DMS79 treated with DMSO at 0.1 percent for 48 hours (cell line): ENCODE results near the gene CTNNA2.

Source experiments
- DNase-seq: peaks from one replicate; lab custom pipeline; 2025; lab: John Stamatoyannopoulos, UW

Gene CTNNA2

GRCh38 chr2:80490964-80491363, 978.1 kb downstream of the CTNNA2 start:
- no peak for DNase-seq

- no peak for DNase-seq
These were observed 983.5 kb downstream of the CTNNA2 start for GRCh38 chr2:80496346-80496745.

- DNase-seq: no peak
These were observed 983.9 kb downstream of the CTNNA2 start for GRCh38 chr2:80496775-80497174.

GRCh38 chr2:80499095-80499494, 986.2 kb downstream of the CTNNA2 start:
- no peak for DNase-seq

GRCh38 chr2:80501874-80502624, 989.2 kb downstream of the CTNNA2 start:
- DNase-seq: no peak

GRCh38 chr2:80506563-80506962, 993.7 kb downstream of the CTNNA2 start:
- no peak for DNase-seq

GRCh38 chr2:80510716-80511115, 997.9 kb downstream of the CTNNA2 start:
- no peak for DNase-seq

GRCh38 chr2:80515964-80516363, 1003.1 kb downstream of the CTNNA2 start:
- no peak for DNase-seq

GRCh38 chr2:80517316-80517715, 1004.5 kb downstream of the CTNNA2 start:
- no peak for DNase-seq

GRCh38 chr2:80519121-80519643, 1006.3 kb downstream of the CTNNA2 start:
- no peak for DNase-seq

- no peak for DNase-seq
These were observed 1006.9 kb downstream of the CTNNA2 start for GRCh38 chr2:80519699-80520291.

- no peak for DNase-seq
These were observed 1012.3 kb downstream of the CTNNA2 start for GRCh38 chr2:80525152-80525551.

GRCh38 chr2:80527119-80527518, 1014.3 kb downstream of the CTNNA2 start:
- DNase-seq: no peak

- DNase-seq: no peak
These were observed 1016.8 kb downstream of the CTNNA2 start for GRCh38 chr2:80529466-80530165.

- no peak for DNase-seq
These were observed 1017.7 kb downstream of the CTNNA2 start for GRCh38 chr2:80530442-80531064.

GRCh38 chr2:80531319-80531718, 1018.5 kb downstream of the CTNNA2 start:
- no peak for DNase-seq

GRCh38 chr2:80545420-80546210, 1032.8 kb downstream of the CTNNA2 start:
- no peak for DNase-seq

GRCh38 chr2:80546766-80547165, 1033.9 kb downstream of the CTNNA2 start:
- DNase-seq: no peak

GRCh38 chr2:80547344-80547743, 1034.5 kb downstream of the CTNNA2 start:
- DNase-seq: no peak

GRCh38 chr2:80548469-80548868, 1035.6 kb downstream of the CTNNA2 start:
- DNase-seq: peak; percentile 31

GRCh38 chr2:80549901-80550300, 1037.0 kb downstream of the CTNNA2 start:
- no peak for DNase-seq

GRCh38 chr2:80560326-80560725, 1047.5 kb downstream of the CTNNA2 start:
- DNase-seq: no peak
